HCT116 (cell line): ENCODE data around the gene TXN. TPM values are rescaled to one million over a fixed set of nuclear protein-coding genes. Genes with fewer than 3 reads are reported as not detected.

Experiments
- ATAC-seq: fragments of 200-7000 bp; cut with Tn5 transposase; 2 replicates; pipeline ENCODE4 v1.9.1; 2020; ENCODE audit warnings: mild to moderate bottlenecking, moderate library complexity
- BruUV-seq: library from RNA; stranded (reverse); fragments of 400-500 nt; replicated peaks from 2 replicates; lab custom pipeline; 2021; lab: Mats Ljungman, UMichigan
- CTCF ChIA-PET: fragments of 300-600 bp; sonication (Branson Sonifier 250); formaldehyde crosslinking; loops from one replicate; lab custom pipeline; 2021; ENCODE audit warnings: antibody characterized with exemption; lab: Charles Lee
- POLR2A ChIA-PET: fragments of 300-600, 350-600 bp; sonication (Branson Sonifier 250); formaldehyde crosslinking; loops from one replicate; lab custom pipeline; 2021; ENCODE audit warnings: antibody characterized with exemption; lab: Charles Lee
- RAD21 ChIA-PET, 2 experiments: fragments of 300-600 bp; sonication (Branson Sonifier 250); formaldehyde crosslinking; loops; one replicate each; lab custom pipeline; 2023; ENCODE audit warnings: low total read pairs in 2 of 2; ENCODE audit not compliant: uncharacterized antibody in 2 of 2, unreplicated experiment in 2 of 2, low non-redundant PET in 1 of 2; lab: Charles Lee
- DNase-seq: peaks from one replicate; pipeline ENCODE4 v3.0.0-alpha.2; 2010; ENCODE audit warnings: low read depth, low spot score
- H2AFZ ChIP-seq: fragments of 200-600 bp; shearing (Covaris generic), sonication (generic); 2 replicates; pipeline ENCODE4 v1.6.1; 2017; ENCODE audit warnings: low read depth, mixed run types, mixed read lengths, antibody characterized with exemption, low read length; ENCODE audit not compliant: poor library complexity, severe bottlenecking
- H3K27ac ChIP-seq: 2 replicates; pipeline ENCODE4 v1.5.1; 2012; ENCODE audit warnings: low read depth, low read length
- H3K27me3 ChIP-seq: fragments of 200-600 bp; sonication (generic); 2 replicates; pipeline ENCODE4 v1.6.1; 2016; ENCODE audit warnings: mixed run types, low read length, mixed read lengths; ENCODE audit not compliant: insufficient read depth
- H3K36me3 ChIP-seq, 2 experiments: fragments of 200-500 bp in 1 of 2; fragments of 200-600 bp in 1 of 2; sonication (Bioruptor generic) in 1 of 2; sonication (generic) in 1 of 2; 2 replicates each; pipeline versions ENCODE4 v1.5.1 to v1.6.1; 2014 to 2016; ENCODE audit warnings: low read length in 2 of 2, inconsistent platforms in 1 of 2, mixed read lengths in 1 of 2, mixed run types in 1 of 2; ENCODE audit not compliant: insufficient read depth in 2 of 2, control insufficient read depth in 1 of 2
- H3K4me1 ChIP-seq, 2 experiments: fragments of 200-600 bp in 1 of 2; sonication (generic) in 1 of 2; 2 replicates each; pipeline versions ENCODE4 v1.5.1 to v1.6.1; 2012 to 2017; ENCODE audit warnings: low read length in 2 of 2, inconsistent platforms in 1 of 2, mild to moderate bottlenecking in 1 of 2, mixed read lengths in 1 of 2, mixed run types in 1 of 2, moderate library complexity in 1 of 2; ENCODE audit not compliant: insufficient read depth in 2 of 2, control insufficient read depth in 1 of 2
- H3K4me2 ChIP-seq: fragments of 200-600 bp; sonication (generic); 2 replicates; pipeline ENCODE4 v1.6.1; 2017; ENCODE audit warnings: mixed run types, low read length, mixed read lengths
- H3K4me3 ChIP-seq, 2 experiments: fragments of 200-600 bp in 1 of 2; sonication (generic) in 1 of 2; replicated peaks in 1 of 2; 2 replicates each; pipeline ENCODE4 v1.5.1; 2011 to 2016; ENCODE audit warnings: low read length in 2 of 2, control low read depth in 1 of 2, low read depth in 1 of 2, mild to moderate bottlenecking in 1 of 2, mixed read lengths in 1 of 2, mixed run types in 1 of 2
- H3K79me2 ChIP-seq: fragments of 200-600 bp; sonication (generic); 2 replicates; pipeline ENCODE4 v1.6.1; 2017; ENCODE audit warnings: mild to moderate bottlenecking, mixed run types, low read length, moderate library complexity, mixed read lengths; ENCODE audit not compliant: insufficient read depth
- H3K9ac ChIP-seq: fragments of 200-600 bp; sonication (generic); 2 replicates; pipeline ENCODE4 v1.6.1; 2016; ENCODE audit warnings: low read length, mixed read lengths
- H3K9me2 ChIP-seq: fragments of 200-600 bp; sonication (generic), shearing (Covaris generic); 2 replicates; pipeline ENCODE4 v1.6.1; 2017; ENCODE audit warnings: mixed run types, mild to moderate bottlenecking, moderate library complexity; ENCODE audit not compliant: insufficient read depth
- H3K9me3 ChIP-seq, 2 experiments: fragments of 200-500 bp in 1 of 2; fragments of 200-600 bp in 1 of 2; sonication (Bioruptor generic) in 1 of 2; sonication (generic) in 1 of 2; 2 replicates each; pipeline ENCODE4 v1.6.1; 2014 to 2017; ENCODE audit warnings: low read length in 2 of 2, mixed read lengths in 2 of 2, inconsistent platforms in 1 of 2, low read depth in 1 of 2, mild to moderate bottlenecking in 1 of 2, mixed run types in 1 of 2, moderate library complexity in 1 of 2; ENCODE audit not compliant: control insufficient read depth in 1 of 2, insufficient read depth in 1 of 2
- H4K20me1 ChIP-seq: fragments of 200-600 bp; sonication (generic), shearing (Covaris generic); 2 replicates; pipeline ENCODE4 v1.6.1; 2017; ENCODE audit warnings: mixed run types, mild to moderate bottlenecking, moderate library complexity; ENCODE audit not compliant: insufficient read depth
- ATF3 ChIP-seq: IDR thresholded peaks from 2 replicates; pipeline ENCODE4 v1.6.1; 2012
- CEBPB ChIP-seq: IDR thresholded peaks from 2 replicates; pipeline ENCODE4 v1.6.1; 2012; ENCODE audit warnings: low read depth
- CTCF ChIP-seq, 3 experiments: fragments of 200-600 bp in 1 of 3; sonication (generic) in 1 of 3; IDR thresholded peaks in 2 of 3; conservative IDR thresholded peaks in 1 of 3; 2 replicates each; pipeline ENCODE4 v1.5.1; 2012 to 2017; ENCODE audit warnings: low read depth in 2 of 3, low read length in 2 of 3, antibody characterized with exemption in 1 of 3, borderline replicate concordance in 1 of 3, control low read depth in 1 of 3, mild to moderate bottlenecking in 1 of 3, mixed read lengths in 1 of 3, mixed run types in 1 of 3, moderate library complexity in 1 of 3; ENCODE audit not compliant: insufficient read depth in 1 of 3
- EZH2 ChIP-seq: fragments of 200-600 bp; sonication (generic); IDR thresholded peaks from 2 replicates; pipeline ENCODE4 v1.6.1; 2017; ENCODE audit warnings: antibody characterized with exemption, mixed run types
- EZH2phosphoT487 ChIP-seq: fragments of 200-600 bp; IDR thresholded peaks from 2 replicates; pipeline ENCODE4 v1.6.1; 2018; ENCODE audit warnings: antibody characterized with exemption, borderline replicate concordance
- FOSL1 ChIP-seq: IDR thresholded peaks from 2 replicates; pipeline ENCODE4 v1.6.1; 2012; ENCODE audit warnings: low read depth
- POLR2A ChIP-seq: IDR thresholded peaks from 2 replicates; pipeline ENCODE4 v1.7.0; 2011; ENCODE audit warnings: borderline replicate concordance; ENCODE audit not compliant: insufficient read depth, insufficient read length; ENCODE audit errors: extremely low read depth
- POLR2AphosphoS5 ChIP-seq: IDR thresholded peaks from 2 replicates; pipeline ENCODE4 v1.6.1; 2011; ENCODE audit warnings: mild to moderate bottlenecking, low read depth, low read length, moderate library complexity
- RAD21 ChIP-seq: IDR thresholded peaks from 2 replicates; pipeline ENCODE4 v1.6.1; 2012; ENCODE audit warnings: low read depth, mild to moderate bottlenecking
- SIN3A ChIP-seq: IDR thresholded peaks from 2 replicates; pipeline ENCODE4 v1.6.1; 2012; ENCODE audit warnings: low read depth
- SP1 ChIP-seq: IDR thresholded peaks from 2 replicates; pipeline ENCODE4 v1.6.1; 2012; ENCODE audit warnings: low read depth
- YY1 ChIP-seq: IDR thresholded peaks from 2 replicates; pipeline ENCODE4 v1.6.1; 2011; ENCODE audit warnings: low read length, low read depth, moderate library complexity, mild to moderate bottlenecking; ENCODE audit not compliant: insufficient replicate concordance; ENCODE audit errors: extremely low read depth
- ZBTB33 ChIP-seq: IDR thresholded peaks from 2 replicates; pipeline ENCODE4 v1.6.1; 2011; ENCODE audit warnings: mild to moderate bottlenecking, low read length, moderate library complexity; ENCODE audit not compliant: insufficient replicate concordance; ENCODE audit errors: extremely low read depth
- ZFX ChIP-seq: fragments of 450-650 bp; IDR thresholded peaks from 2 replicates; pipeline ENCODE4 v1.6.1; 2017
- intact Hi-C: fragments of 100-400 bp; cut with micrococcal nuclease; formaldehyde crosslinking; loops from 2 replicates; pipeline ENCODE4 v1.10.0; 2022
- total RNA-seq: library from RNA; stranded (reverse); gene quantifications from one replicate; pipeline ENCODE4 v1.2.1, GENCODE V29; 2021; ENCODE audit not compliant: unreplicated experiment

Gene TXN
- total RNA-seq, 1 experiment from 2014 or later, result 421 TPM

GRCh38 chr9:110198357-110198756 lies 58.0 kb downstream of the TXN start:
- intact Hi-C loops, result no loop called here
- ChIA-PET CTCF (interaction anchor here (1.3 to 1.4 kb wide), 2 partner anchors 295 to 425 kb away, joined by 4 to 6 read pairs; no protein-coding TSS in a partner anchor), RAD21 (no interaction called here), POLR2A (no interaction called here)
- H3K9me3 ChIP-seq, result no peaks in the 10 kb centered on the region
- BruUV-seq, result no TSS peak
- H3K9me2 ChIP-seq, result no peaks in the 10 kb centered on the region
- H3K9ac ChIP-seq, result no peak overlapping the region
- no peaks in the 10 kb centered on the region for H3K36me3 ChIP-seq
- no peaks in the 10 kb centered on the region for H4K20me1 ChIP-seq
- H3K79me2 ChIP-seq, result no peaks in the 10 kb centered on the region
- H3K4me3 ChIP-seq, result no peak overlapping the region
- H3K4me2 ChIP-seq, result no peak overlapping the region
- DNase-seq (no peak), ATAC-seq (no peak)
- no peak overlapping the region for H2AFZ ChIP-seq
- peaks cover 12 to 16% of the 10 kb centered on the region in 2 experiments for H3K4me1 ChIP-seq
- no peak for TF ChIP-seq ZFX
- TF ChIP-seq ATF3, result no peak
- no peak for TF ChIP-seq CEBPB
- H3K27me3 ChIP-seq, result no peaks in the 10 kb centered on the region
- no peak overlapping the region for H3K27ac ChIP-seq

DNA sequence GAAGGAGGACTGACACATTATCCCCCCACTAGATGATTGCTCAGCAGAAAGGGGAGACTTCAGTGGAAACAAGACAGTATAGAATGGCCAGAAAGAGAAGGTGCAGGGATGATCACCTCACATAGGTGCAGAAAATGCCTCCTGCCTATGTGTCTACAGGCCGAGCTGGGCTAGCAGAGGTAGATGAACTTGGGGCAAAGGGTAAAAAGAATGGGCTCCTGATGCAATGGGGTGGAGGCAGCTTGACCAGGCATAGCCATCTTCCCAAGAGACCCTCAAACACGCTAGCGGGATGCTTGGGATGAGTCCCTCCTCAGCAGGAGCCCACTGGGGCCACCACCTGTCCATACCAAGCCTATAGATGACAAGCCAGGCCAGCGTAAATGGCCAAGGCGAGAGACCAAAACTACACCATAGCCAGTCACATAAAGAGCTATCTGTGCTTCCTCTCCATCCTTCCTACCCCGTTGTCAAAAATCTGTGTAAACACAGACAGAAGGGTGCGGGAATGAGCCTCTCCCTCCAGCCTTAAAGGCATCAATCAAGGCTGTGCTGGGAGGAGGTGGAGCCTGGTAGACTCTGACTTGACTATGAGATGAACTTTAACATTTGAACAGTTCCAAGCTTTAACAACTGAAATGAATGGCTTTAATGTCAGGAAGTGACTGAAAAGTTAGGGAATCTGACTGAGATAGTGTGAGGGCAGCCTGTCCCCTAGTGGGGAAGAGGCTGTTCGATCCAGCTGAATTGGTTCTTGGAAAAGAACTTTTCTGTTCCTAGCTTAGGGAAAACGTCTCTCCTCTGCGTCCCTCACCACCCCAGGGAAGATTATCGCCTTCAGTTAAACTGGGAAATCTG lies 58.7 kb downstream of the TXN start:
- no TSS peak for BruUV-seq
- H3K9me2 ChIP-seq, result no peaks in the 10 kb centered on the region
- no peak overlapping the region for H3K27ac ChIP-seq
- no peaks in the 10 kb centered on the region for H3K9me3 ChIP-seq
- CTCF ChIA-PET, result interaction anchor here (1.2 to 1.4 kb wide), 3 partner anchors 14 to 426 kb away, joined by 4 to 6 read pairs (median 5); no protein-coding TSS in a partner anchor
- ATAC-seq, result no peak; the same call in 1 of the 2 replicates
- H3K79me2 ChIP-seq, result no peaks in the 10 kb centered on the region
- H3K4me3 ChIP-seq, result no peak overlapping the region
- H2AFZ ChIP-seq, result no peak overlapping the region
- peak; percentile 39; the same call in 1 of the 2 replicates for TF ChIP-seq RAD21
- no peak for TF ChIP-seq SP1
- TF ChIP-seq CTCF (IDR thresholded peaks at IDR 0.05 in 2 of 3, conservative IDR thresholded peaks at IDR 0.05 in 1 of 3; ENCODE audit: borderline replicate concordance in 1 of 3, insufficient read depth in 1 of 3, low read depth in 2 of 3, low read length in 2 of 3), result 0 out of 6 replicates have a peak, but pooled peaks of 1 of the 3 experiments have one; percentile 7
- TF ChIP-seq POLR2A, result no peak
- TF ChIP-seq EZH2phosphoT487, result no peak
- TF ChIP-seq CEBPB, result no peak
- TF ChIP-seq EZH2, result no peak
- TF ChIP-seq ZBTB33, result no peak
- no peak for TF ChIP-seq POLR2AphosphoS5
- TF ChIP-seq ATF3, result no peak
- no peak for TF ChIP-seq YY1
- TF ChIP-seq FOSL1, result no peak
- no peak for TF ChIP-seq SIN3A
- RAD21 ChIA-PET, result no interaction called here
- no peak for DNase-seq
- no peaks in the 10 kb centered on the region for H3K27me3 ChIP-seq
- intact Hi-C loops, result no loop called here
- POLR2A ChIA-PET, result no interaction called here
- no peaks in the 10 kb centered on the region for H4K20me1 ChIP-seq
- H3K4me1 ChIP-seq, result peaks cover 12 to 20% of the 10 kb centered on the region in 2 experiments
- no peak overlapping the region for H3K9ac ChIP-seq
- no peaks in the 10 kb centered on the region for H3K36me3 ChIP-seq
- H3K4me2 ChIP-seq, result no peak overlapping the region
